T-helper 17 cell (primary cell): ENCODE data around the gene CRYZL1. TPM values are rescaled to one million over a fixed set of nuclear protein-coding genes. Genes with fewer than 3 reads are reported as not detected.
A peak's percentile ranks its signal among the peaks of the same experiment; 100 is the strongest.

Experiments used
- ATAC-seq: fragments of 150-1000 bp; cut with Tn5 transposase; 2 replicates; pipeline ENCODE4 v1.10.0; 2021; ENCODE audit warnings: mild to moderate bottlenecking, moderate library complexity
- DNase-seq, 3 donors: peaks; one replicate each; pipeline versions ENCODE4 v3.0.0 to v3.0.0-alpha.2; 2020 to 2021
- H3K9me3 ChIP-seq: one replicate; pipeline ENCODE4 v1.7.0; 2013; ENCODE audit warnings: low read length, mild to moderate bottlenecking; ENCODE audit not compliant: control insufficient read depth, poor library complexity, severe bottlenecking
- H3K27ac Mint-ChIP-seq: one replicate; pipeline ENCODE4 v1.8.0; 2022; ENCODE audit warnings: mild to moderate bottlenecking, moderate library complexity, mixed read lengths
- H3K27me3 Mint-ChIP-seq: one replicate; pipeline ENCODE4 v1.8.0; 2022; ENCODE audit warnings: mixed read lengths
- H3K36me3 Mint-ChIP-seq: one replicate; pipeline ENCODE4 v1.8.0; 2022; ENCODE audit warnings: low read depth, mixed read lengths
- H3K4me1 Mint-ChIP-seq: one replicate; pipeline ENCODE4 v1.8.0; 2022; ENCODE audit warnings: mild to moderate bottlenecking, mixed read lengths
- H3K4me3 Mint-ChIP-seq: one replicate; pipeline ENCODE4 v1.8.0; 2022; ENCODE audit warnings: mild to moderate bottlenecking, moderate library complexity, mixed read lengths
- total RNA-seq, 4 donors: library from RNA in 2 of 4; stranded (reverse) in 2 of 4; gene quantifications; one replicate each; pipeline ENCODE4 v1.2.3 and lab custom pipeline; 2022 to 2026

Gene CRYZL1
- total RNA-seq, 2 donors from 2014 or later: 23.2 to 23.7 TPM

- peaks cover 32% of the 10 kb centered on the region for H3K4me1 Mint-ChIP-seq
- H3K27ac Mint-ChIP-seq: no peak overlapping the region
- H3K36me3 Mint-ChIP-seq: peaks cover 10% of the 10 kb centered on the region
- no peak overlapping the region for H3K4me3 Mint-ChIP-seq
- DNase-seq: no peak
- H3K27me3 Mint-ChIP-seq: no peaks in the 10 kb centered on the region
- H3K9me3 ChIP-seq: no peaks in the 10 kb centered on the region
- ATAC-seq: no peak
These were observed 81.7 kb downstream of the CRYZL1 start for GRCh38 chr21:33559813-33560212.

- Mint-ChIP-seq H3K4me1 (peaks cover 39% of the 10 kb centered on the region), H3K36me3 (peaks cover 15% of the 10 kb centered on the region), H3K4me3 (peak overlapping the region; percentile 7), H3K27me3 (no peaks in the 10 kb centered on the region), H3K27ac (peak overlapping the region; percentile 51)
- H3K9me3 ChIP-seq: no peaks in the 10 kb centered on the region
- DNase-seq (no peak), ATAC-seq (no peak)
These were observed 82.6 kb downstream of the CRYZL1 start for GRCh38 chr21:33558777-33559421.

- H3K27ac Mint-ChIP-seq: no peak overlapping the region
- no peak for DNase-seq
- no peak for ATAC-seq
- peaks cover 34% of the 10 kb centered on the region for H3K4me1 Mint-ChIP-seq
- H3K36me3 Mint-ChIP-seq: peaks cover 13% of the 10 kb centered on the region
- no peak overlapping the region for H3K4me3 Mint-ChIP-seq
- H3K27me3 Mint-ChIP-seq: no peaks in the 10 kb centered on the region
- H3K9me3 ChIP-seq: no peaks in the 10 kb centered on the region
These were observed 84.1 kb downstream of the CRYZL1 start for GRCh38 chr21:33557447-33557846.

GRCh38 chr21:33554982-33555344 is 86.6 kb downstream of the CRYZL1 start:
- Mint-ChIP-seq H3K4me1 (peaks cover 25% of the 10 kb centered on the region), H3K27me3 (no peaks in the 10 kb centered on the region), H3K36me3 (peaks cover 11% of the 10 kb centered on the region), H3K27ac (peak overlapping the region; percentile 83), H3K4me3 (no peak overlapping the region)
- DNase-seq: no peak
- no peaks in the 10 kb centered on the region for H3K9me3 ChIP-seq
- ATAC-seq: no peak

- Mint-ChIP-seq H3K4me3 (peak overlapping the region; percentile 55), H3K36me3 (peaks cover 11% of the 10 kb centered on the region), H3K27ac (peak overlapping the region; percentile 83), H3K4me1 (peaks cover 30% of the 10 kb centered on the region), H3K27me3 (no peaks in the 10 kb centered on the region)
- DNase-seq: no peak
- ATAC-seq: no peak
- H3K9me3 ChIP-seq: no peaks in the 10 kb centered on the region
These were observed 87.1 kb downstream of the CRYZL1 start for GRCh38 chr21:33554236-33554981.

GRCh38 chr21:33552999-33553598 is 88.4 kb downstream of the CRYZL1 start:
- H3K9me3 ChIP-seq: no peaks in the 10 kb centered on the region
- Mint-ChIP-seq H3K27me3 (no peaks in the 10 kb centered on the region), H3K4me3 (peak overlapping the region; percentile 41), H3K4me1 (peaks cover 30% of the 10 kb centered on the region), H3K27ac (peak overlapping the region; percentile 64), H3K36me3 (peaks cover 10% of the 10 kb centered on the region)
- ATAC-seq (peak; percentile 13), DNase-seq (no peak)

- DNase-seq: no peak
- Mint-ChIP-seq H3K27ac (peak overlapping the region; percentile 64), H3K4me1 (peaks cover 30% of the 10 kb centered on the region), H3K36me3 (peaks cover 10% of the 10 kb centered on the region), H3K4me3 (peak overlapping the region; percentile 31), H3K27me3 (no peaks in the 10 kb centered on the region)
- H3K9me3 ChIP-seq: no peaks in the 10 kb centered on the region
- ATAC-seq: peak; percentile 15
These were observed 89.2 kb downstream of the CRYZL1 start for GRCh38 chr21:33552093-33552998.

- H3K4me1 Mint-ChIP-seq: peaks cover 29% of the 10 kb centered on the region
- H3K27ac Mint-ChIP-seq: no peak overlapping the region
- peaks cover 10% of the 10 kb centered on the region for H3K36me3 Mint-ChIP-seq
- ATAC-seq: no peak
- H3K4me3 Mint-ChIP-seq: no peak overlapping the region
- H3K9me3 ChIP-seq: no peaks in the 10 kb centered on the region
- DNase-seq: no peak
- H3K27me3 Mint-ChIP-seq: no peaks in the 10 kb centered on the region
These were observed 89.9 kb downstream of the CRYZL1 start for GRCh38 chr21:33551664-33552063.

GRCh38 chr21:33550772-33551660 is 90.5 kb downstream of the CRYZL1 start:
- no peaks in the 10 kb centered on the region for H3K9me3 ChIP-seq
- Mint-ChIP-seq H3K27ac (no peak overlapping the region), H3K4me3 (no peak overlapping the region), H3K27me3 (no peaks in the 10 kb centered on the region), H3K4me1 (peaks cover 24% of the 10 kb centered on the region), H3K36me3 (peaks cover 7% of the 10 kb centered on the region)
- DNase-seq: no peak
- ATAC-seq: no peak

- Mint-ChIP-seq H3K36me3 (peaks cover 7% of the 10 kb centered on the region), H3K4me1 (peaks cover 21% of the 10 kb centered on the region), H3K27ac (peak overlapping the region; percentile 19), H3K27me3 (no peaks in the 10 kb centered on the region), H3K4me3 (no peak overlapping the region)
- no peaks in the 10 kb centered on the region for H3K9me3 ChIP-seq
- no peak for DNase-seq
- ATAC-seq: no peak
These were observed 91.4 kb downstream of the CRYZL1 start for GRCh38 chr21:33549848-33550771.

GRCh38 chr21:33546086-33546485 is 95.5 kb downstream of the CRYZL1 start:
- H3K27me3 Mint-ChIP-seq: no peaks in the 10 kb centered on the region
- no peaks in the 10 kb centered on the region for H3K9me3 ChIP-seq
- ATAC-seq (no peak), DNase-seq (no peak)
- H3K4me3 Mint-ChIP-seq: no peak overlapping the region
- H3K4me1 Mint-ChIP-seq: peaks cover 34% of the 10 kb centered on the region
- peaks cover 8% of the 10 kb centered on the region for H3K36me3 Mint-ChIP-seq
- no peak overlapping the region for H3K27ac Mint-ChIP-seq
